ENCODE measurements around the gene ST7L.
"Not testable (repeated sequence)": the region's sequence is repeated elsewhere in the genome, so short reads cannot be mapped to it uniquely, and the experiment has no call there.

The ST7L gene, protein sequence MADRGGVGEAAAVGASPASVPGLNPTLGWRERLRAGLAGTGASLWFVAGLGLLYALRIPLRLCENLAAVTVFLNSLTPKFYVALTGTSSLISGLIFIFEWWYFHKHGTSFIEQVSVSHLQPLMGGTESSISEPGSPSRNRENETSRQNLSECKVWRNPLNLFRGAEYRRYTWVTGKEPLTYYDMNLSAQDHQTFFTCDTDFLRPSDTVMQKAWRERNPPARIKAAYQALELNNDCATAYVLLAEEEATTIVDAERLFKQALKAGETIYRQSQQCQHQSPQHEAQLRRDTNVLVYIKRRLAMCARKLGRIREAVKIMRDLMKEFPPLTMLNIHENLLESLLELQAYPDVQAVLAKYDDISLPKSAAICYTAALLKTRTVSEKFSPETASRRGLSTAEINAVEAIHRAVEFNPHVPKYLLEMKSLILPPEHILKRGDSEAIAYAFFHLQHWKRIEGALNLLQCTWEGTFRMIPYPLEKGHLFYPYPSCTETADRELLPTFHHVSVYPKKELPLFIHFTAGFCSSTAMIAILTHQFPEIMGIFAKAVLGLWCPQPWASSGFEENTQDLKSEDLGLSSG

GRCh38 chr1:112618721-112619517 lies at the start of gene ST7L:
ST7L (minus strand) TSS chr1:112619141; CDS start chr1:112619113, 28 bp downstream.
- no peak for DNase-seq (ENCODE audit: low read depth, low spot score)

DNA sequence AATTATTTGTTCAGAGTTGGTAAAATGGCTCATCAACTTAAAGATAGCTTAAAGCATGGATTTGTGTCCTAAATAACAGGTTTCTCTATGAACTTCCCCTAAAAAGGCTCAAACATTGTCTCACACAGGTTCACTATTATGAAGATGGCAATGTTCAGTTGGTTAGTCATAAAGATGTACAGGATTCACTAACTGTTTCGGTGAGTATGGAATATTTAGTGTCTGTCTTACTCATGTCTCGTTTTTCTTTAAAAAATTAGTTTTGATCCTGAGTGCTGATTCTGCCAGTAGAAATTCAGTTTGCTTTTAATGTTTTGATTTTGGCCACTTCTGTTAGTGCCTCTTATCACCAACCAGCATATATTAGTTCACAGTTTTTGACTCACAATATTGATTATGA lies 48.0 kb upstream of the ST7L start:
- no peak for DNase-seq (ENCODE audit: low read depth, low spot score)

DNA sequence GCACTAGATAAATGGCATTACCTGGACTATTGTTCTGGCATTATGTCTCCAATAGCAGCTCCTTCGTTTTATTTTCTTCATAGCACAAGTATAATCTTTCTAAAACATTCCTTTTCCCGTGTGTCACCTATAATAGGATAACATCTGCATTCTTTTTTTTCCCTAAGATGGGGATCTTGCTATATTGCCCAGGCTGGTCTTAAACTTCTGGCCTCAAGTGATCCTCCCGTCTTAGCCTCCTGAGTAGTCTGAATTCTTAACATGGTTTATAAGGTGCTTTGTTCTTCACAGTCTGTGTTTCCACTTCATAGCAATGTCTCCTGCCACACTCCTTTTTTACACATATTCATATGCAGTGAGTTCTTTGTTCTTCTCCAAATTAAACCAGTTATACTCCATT lies 46.9 kb upstream of the ST7L start:
- no peak for DNase-seq (ENCODE audit: low read depth, low spot score)

DNA sequence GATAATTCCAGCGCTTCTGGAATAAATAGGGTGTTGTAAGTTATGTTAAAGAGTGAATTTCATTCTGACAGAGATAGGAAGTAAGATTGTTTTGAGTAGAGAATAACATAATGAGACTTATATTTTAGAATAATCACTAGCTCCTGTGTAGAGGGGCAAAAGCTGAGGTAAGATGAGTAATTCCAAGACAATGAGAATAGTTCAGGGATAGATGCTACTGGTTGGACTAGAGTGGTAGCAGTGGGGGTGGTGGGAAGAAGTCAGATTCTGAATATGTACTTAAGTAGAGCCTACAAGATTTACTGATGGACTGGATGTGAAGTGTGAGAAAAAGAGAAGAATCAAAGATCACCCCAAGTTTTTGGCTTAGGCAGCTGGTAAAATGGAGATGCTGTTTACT lies 32.3 kb upstream of the ST7L start:
- DNase-seq (ENCODE audit: low read depth, low spot score) = no peak

GRCh38 chr1:112646225-112646624 lies 27.3 kb upstream of the ST7L start:
- DNase-seq (ENCODE audit: low read depth, low spot score) = no peak

GRCh38 chr1:112643080-112643479 lies 24.1 kb upstream of the ST7L start:
- no peak for DNase-seq (ENCODE audit: low read depth, low spot score)

GRCh38 chr1:112640437-112640836 lies 21.5 kb upstream of the ST7L start:
- DNase-seq (ENCODE audit: low read depth, low spot score) = not testable (repeated sequence)

GRCh38 chr1:112638110-112638428 lies 19.1 kb upstream of the ST7L start:
- no peak for DNase-seq (ENCODE audit: low read depth, low spot score)

DNA sequence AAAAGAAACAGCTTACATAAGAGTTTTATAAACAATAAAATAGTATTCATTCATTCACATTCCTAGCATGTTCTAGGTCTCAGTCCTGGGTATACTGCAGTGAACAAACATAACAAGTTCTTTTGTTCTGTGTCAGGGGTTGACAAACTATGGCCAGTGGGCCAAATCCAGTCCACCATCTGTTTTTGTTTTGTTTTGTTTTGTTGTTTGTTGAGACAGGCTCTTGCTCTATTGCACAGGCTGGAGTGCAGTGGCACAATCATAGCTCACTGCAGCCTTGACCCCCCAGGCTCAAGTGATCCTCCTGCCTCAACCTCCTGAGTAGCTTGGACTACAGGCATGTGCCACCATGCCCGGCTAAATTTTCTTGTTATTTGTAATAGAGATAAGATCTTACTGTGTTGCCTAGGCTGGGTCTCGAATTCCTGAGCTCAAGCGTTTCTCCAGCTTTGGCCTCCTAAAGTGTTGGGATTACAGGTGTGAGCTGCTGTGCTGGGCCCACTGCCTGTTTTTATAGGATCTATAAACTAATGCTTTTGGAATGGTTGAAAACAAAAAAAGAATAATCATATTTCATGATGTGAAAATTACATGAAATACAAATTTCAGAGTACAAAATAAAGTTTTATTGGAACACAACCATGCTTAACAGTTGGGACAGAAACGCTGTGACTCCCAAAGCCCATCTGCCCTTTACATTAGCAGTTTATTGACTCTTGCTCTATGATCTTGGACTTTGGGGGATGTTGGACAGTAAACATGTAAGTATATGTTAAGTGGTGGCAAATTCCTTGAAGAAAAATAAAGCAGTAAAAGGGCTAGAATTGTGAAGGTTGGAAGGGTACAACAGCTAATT lies 18.5 kb upstream of the ST7L start:
- no peak for DNase-seq (ENCODE audit: low read depth, low spot score)

DNA sequence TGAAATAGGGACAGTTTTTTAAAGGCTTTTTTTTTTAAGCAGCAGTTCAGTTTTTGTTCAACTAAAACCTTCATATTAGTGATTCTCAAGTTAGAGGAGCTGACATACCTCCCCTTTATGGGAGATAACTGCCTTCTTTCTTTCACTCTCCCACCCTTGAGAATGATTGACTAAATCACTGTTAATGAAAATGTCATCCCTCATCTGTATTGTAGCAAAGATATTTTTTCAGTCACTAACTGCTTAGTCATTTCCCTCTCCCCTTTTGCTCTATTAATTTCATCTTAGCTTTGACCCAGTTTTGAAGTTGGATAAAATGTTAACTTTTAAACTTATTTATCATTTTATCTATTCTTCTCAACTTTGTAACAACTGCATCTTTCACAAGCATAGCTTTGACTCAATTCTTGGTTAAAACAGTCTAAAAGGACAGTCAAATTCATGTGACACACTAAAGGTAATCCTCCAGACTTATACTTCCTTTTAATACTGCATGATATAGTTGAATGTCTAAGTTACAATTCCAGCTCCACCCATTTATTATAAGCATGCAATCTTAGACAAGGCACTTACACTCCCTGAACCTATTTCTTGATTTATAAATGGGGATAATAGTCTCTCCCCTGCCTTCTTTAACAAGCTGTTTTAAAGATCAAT lies 17.8 kb upstream of the ST7L start:
- no peak for DNase-seq (ENCODE audit: low read depth, low spot score)

DNA sequence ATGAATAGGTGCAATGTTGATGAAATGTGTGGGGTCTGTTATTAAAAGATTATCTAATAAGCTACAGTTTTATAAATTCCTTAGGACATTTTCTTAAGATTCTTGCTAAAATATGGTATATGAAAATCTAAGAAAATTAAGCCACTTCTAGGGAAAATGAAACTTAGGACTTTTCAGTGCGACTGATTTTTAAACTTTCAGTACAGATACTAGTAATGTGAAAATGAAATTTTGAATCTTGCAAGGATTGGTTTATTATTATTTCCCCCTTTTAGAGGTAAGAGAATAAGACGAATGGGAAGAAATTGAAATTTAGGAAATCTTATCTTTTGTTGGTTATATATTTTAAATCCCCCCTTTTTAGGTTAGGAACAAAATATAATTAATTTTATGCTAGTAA lies 17.1 kb upstream of the ST7L start:
- no peak for DNase-seq (ENCODE audit: low read depth, low spot score)

DNA sequence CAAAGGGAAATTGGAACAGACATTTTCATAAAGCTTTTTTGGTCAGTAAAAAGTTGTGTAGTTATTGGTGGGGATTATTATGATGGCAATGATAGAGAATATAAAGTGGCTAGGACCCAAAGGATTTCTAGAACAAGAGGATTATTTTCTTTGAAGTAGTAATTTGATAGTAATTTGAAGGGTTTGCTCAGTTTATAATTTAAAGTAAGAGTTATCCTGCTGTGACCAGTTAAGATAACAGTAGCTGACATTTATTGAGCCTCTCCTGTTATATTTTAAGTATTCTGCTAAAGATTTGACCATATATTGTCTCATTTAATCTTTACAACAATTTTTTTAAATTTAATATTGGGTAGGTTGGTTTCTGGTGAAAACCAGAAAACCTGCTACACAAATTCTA lies 15.4 kb upstream of the ST7L start:
- no peak for DNase-seq (ENCODE audit: low read depth, low spot score)

- no peak for DNase-seq (ENCODE audit: low read depth, low spot score)
Measured at GRCh38 chr1:112633628-112634027, 14.7 kb upstream of the ST7L start.

- DNase-seq (ENCODE audit: low read depth, low spot score) = no peak
Measured at GRCh38 chr1:112629256-112629655, 10.3 kb upstream of the ST7L start.

- DNase-seq (ENCODE audit: low read depth, low spot score) = no peak
Measured at GRCh38 chr1:112628516-112628915, 9.6 kb upstream of the ST7L start.

- DNase-seq (ENCODE audit: low read depth, low spot score) = no peak
Measured at GRCh38 chr1:112626887-112627286, 7.9 kb upstream of the ST7L start.

DNA sequence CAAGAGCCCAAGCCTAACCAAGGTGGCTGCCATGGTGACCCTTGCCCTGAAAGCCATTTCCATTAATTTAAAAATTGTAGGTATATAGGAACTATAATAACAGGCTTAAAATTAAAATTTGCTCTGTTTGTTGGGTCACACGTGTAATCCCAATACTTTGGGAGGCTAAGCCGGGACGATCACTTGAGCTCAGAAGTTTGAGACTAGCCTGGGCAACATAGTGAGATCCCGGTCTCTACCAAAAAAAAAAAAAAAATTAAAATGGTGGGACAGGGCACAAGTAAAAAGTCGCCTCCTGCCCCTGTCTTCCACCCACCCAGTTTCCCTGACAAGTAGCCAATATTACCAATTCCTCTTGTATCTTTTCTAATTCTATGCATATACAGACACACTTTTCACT lies 7.3 kb upstream of the ST7L start:
- DNase-seq (ENCODE audit: low read depth, low spot score) = no peak

DNA sequence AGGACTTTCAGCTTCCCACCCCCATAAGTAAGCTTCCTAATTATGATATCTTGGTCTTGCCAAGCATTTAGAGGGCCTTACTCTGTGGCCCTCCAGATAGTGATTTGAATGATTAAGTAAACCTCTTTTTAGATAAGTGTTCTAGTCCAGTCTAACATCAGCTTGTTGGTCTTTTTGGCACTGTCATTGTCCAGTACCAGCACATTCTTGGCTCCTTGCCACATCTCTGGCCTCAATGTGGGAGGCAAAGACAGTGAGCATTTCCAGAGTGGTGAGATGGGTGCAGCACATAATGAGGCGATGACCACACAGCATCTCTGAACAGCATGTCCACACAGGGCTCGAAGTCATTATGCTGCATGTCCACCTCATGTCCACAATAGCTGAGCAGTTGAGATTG lies 6.8 kb upstream of the ST7L start:
- no peak for DNase-seq (ENCODE audit: low read depth, low spot score)

- DNase-seq (ENCODE audit: low read depth, low spot score) = not testable (repeated sequence)
Measured at GRCh38 chr1:112624493-112624892, 5.6 kb upstream of the ST7L start.

DNA sequence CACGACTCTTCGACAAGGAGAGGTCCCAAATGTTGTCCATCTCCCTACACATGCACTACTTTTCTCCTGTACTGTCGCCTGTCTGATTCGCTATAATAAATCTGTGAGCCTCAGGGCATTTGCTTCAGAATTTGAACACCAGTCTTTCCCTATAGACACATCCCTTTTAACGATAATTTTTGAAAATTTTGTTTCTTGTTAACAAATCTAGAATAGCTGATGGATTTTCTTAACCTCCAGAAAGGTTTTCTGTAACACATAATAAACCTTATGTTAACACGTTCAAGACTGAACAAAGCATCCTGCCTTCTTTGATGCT lies 1.4 kb upstream of the ST7L start:
- no peak for DNase-seq (ENCODE audit: low read depth, low spot score)
